HG03025 (cell line): Measurements from ENCODE around the gene CCDC182.

Source experiments
- ATAC-seq: cut with Tn5 transposase; IDR thresholded peaks from one replicate; pipeline ENCODE4 v1.9.1; 2021; ENCODE audit warnings: mild to moderate bottlenecking, moderate library complexity; ENCODE audit not compliant: unreplicated experiment, low FRiP score

CCDC182 gene

DNA sequence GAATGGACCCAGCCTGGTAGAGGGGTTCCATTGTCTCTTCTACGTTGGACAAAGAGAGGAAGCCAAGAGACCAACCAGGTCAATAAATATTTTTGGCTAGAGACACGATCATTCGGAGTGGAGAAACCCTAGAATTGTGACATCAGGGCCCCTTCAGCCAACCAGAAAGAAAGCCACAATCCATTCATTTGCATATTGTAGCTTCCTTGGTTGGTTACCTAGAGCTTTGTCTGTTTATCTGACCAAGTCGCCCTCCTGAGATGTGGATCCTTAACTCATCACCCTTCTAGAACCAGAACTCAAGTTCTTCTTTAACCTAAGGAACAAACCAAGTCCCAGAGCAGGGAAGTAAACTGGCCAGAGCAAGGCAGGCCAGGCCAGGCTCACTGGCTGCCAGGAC is at the start of gene CCDC182:
Gene CCDC182, minus strand, starts transcription at position 58 of the 400 bp plus-strand sequence. Its CDS starts 27 bp downstream, at position 31.
- no peak for ATAC-seq

GRCh38 chr17:57794841-57795240 is 49.7 kb upstream of the CCDC182 start:
- no peak for ATAC-seq

GRCh38 chr17:57788725-57789124 is 43.6 kb upstream of the CCDC182 start:
- ATAC-seq = no peak

DNA sequence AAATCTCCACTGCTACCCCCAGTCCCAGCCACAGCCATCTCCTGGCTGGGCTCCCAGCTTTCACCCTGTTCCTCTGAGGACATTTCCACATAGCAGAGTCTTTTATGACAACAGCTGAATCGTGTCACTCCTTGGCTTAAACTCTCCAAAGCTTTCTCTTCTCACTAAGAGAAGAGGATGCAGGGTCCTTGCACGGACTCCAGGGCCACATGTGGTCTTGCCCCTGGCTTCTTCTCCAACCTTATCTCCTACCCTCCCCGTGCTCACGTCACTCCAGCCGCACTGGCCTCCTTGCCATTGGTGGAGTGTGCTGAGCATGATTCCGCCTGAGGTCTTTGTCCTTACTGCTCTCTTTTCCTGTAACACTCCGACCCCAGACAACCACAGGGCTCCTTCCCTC is 39.9 kb upstream of the CCDC182 start:
- no peak for ATAC-seq

GRCh38 chr17:57784226-57784895 is 39.3 kb upstream of the CCDC182 start:
- ATAC-seq = no peak

GRCh38 chr17:57783338-57783742 is 38.2 kb upstream of the CCDC182 start:
- no peak for ATAC-seq

DNA sequence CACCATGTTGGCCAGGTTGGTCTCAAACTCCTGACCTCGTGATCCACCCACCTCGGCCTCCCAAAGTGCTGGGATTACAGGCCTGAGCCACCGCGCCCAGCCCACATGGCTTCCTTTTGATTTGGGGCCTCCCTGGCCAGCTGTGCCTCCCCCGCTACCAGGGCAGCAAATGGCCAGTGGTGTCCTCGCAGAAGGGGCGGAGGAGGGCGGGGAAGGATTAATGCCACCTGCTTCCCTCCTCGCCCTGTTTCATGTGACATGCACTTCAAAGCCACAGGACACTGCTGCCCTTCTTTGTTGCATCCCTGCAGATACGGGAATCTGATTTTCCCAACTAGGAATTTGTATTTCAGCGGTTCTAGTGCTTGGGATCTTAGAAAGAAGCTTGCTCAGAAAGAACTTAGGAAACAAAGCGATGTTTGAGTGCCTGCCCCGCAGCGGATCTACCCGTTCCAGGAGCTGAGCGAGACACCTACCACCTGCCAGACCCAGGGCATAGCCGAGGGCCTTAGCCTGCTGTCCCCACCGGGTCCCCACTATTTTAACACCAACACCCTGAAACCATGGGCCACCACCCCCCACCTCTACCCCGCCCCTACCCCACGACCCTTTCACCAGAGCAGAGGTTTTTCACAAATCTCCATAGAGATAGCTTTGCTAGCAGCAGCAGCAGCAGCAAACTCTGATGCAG is 37.7 kb upstream of the CCDC182 start:
- no peak for ATAC-seq

DNA sequence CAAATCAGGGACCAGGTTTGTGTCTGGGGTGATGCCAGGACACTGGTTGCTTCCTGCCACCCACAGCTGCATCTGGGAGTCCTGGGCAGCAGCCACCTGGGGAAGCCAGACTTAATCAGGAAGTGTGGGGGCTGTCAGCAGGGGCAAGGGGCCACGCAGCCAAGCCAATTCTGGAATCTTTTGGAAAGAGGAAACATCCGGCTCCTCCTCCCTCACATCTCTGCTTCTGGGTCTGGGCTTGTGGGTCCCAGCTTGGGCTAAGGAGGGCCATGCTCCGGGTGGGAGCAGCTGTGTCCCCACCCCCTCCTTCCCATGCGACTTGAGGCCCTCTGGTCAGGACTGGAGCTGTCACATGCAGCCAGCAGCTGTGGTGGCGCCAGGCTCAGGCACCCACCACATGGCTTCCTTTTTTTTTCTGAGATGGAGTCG is 37.0 kb upstream of the CCDC182 start:
- no peak for ATAC-seq

DNA sequence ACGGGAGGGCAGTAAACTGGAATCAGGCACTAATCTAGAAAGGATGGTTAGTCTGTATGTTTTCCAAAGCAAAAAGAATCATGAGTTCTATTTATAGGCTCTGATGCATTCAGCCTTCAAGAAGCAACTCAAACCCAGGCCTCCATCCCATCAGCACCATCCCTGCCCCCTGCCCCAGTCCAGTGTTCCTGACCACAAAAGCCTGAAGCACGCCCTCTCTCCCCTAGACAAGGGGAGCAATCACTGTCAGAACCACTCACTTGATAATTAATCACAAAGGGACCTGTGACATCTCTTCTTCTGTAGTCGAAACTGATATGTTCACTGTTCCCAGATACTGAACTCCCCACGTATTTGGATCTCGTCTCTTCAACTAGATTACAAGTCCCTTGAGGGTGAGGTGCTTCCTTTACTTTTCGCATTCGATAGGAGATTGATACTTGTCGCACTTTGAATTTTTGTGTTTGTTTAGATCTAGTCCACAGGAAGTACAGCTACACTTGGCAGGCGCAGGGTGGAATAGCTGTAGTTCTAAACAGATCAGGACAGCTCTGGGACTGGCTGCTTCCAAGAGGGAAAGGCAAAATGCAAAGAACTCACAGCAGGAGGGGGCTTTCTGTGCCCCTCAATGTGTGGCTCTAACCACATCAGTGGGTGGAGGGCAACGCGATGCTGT is 36.4 kb upstream of the CCDC182 start:
- ATAC-seq = no peak

- ATAC-seq = no peak
These were observed 34.6 kb upstream of the CCDC182 start for GRCh38 chr17:57779706-57780105.

DNA sequence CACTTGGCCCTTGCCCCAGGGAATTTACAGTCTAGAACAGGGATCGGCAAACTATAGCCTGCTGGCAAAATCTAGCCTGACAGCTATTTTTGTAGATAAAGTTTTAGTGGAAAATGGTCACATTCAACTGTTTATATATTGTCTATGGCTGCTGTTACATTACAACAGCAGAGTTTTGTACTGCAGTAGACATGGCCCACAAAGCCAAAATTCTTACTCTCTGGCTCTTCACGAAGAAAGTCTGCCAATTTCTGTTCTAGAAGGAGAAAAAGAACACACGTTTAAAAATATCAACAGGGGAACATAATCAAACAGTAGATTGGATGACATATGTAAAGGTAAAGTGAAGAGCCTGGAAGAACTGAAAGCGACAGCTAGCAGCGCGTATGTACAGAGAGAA is 33.2 kb upstream of the CCDC182 start:
- ATAC-seq = no peak

DNA sequence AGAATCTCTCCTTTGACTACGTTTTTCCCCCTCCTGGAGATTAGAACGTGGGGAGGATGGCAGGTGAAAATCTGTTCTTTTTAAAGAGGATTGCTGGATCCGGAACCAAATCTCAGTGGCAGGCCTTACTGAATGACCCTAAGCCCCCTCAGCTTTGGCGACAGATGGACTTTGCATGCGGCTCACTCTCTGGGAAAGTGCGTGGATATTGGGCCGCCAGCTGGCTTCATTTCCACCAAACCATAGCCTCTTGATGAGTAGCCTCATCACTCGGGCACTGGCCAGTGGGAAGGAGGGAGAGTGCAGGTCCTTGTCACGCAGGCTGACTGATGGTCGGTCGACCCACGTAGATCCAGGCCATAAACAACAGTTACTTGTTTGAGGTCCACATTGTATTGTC is 31.3 kb upstream of the CCDC182 start:
- ATAC-seq = no peak

DNA sequence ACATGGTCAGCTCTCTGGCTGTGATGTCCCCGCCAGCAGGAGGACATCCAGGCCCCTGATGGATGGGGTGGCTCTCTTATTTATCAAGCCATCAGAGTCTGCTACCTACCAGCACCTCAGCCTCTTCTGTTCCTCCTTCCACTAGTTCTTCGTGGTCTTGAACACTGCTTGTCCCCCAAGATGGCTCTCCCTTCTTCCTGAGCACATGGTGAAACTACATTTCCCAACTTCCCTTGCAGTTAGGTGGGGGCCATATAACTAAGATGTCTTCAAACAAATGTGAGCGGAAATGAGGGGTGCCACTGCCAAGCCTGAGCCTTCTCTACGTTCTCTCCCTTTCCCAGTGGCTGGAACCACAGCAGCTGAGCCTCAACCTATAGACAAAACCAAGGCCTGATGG is 29.8 kb upstream of the CCDC182 start:
- no peak for ATAC-seq

DNA sequence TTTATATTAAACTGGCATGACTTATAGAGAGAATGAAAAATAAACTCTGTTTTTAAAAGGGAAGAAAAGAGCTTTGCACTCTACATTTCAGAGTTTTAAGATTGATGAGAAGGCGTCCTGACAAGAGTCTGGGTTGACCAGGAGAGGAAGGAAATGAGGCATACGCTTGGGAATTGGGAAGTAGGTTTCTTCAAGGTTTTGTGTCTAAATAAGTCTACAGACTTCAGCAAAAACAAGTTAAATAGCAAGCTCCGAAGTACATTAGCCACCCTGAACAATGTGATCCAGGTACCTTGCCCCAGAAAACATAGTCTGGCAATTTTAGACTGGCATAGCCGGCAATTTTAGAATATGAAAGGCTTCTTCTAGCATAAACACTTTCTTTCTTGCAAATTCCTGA is 28.5 kb upstream of the CCDC182 start:
- ATAC-seq = no peak

DNA sequence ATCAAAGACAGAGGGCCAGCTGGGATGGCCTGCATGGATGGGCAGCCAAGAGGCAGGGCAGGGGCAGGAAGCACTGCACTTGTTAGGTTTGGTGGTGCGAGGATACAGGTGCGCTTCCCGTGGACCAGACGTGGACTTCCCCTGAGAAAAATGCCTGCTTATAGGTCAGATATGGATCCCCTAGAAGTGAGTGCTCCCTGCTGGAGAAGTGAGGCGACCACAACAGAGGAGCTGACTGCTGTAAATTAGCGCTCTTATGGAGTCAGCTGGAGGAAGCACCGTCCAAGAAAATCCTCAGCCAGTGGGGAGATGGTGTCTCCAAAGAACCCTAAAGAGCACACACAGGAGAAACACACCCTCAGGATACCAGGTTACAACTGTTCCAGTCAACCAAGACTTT is 27.7 kb upstream of the CCDC182 start:
- ATAC-seq = no peak

DNA sequence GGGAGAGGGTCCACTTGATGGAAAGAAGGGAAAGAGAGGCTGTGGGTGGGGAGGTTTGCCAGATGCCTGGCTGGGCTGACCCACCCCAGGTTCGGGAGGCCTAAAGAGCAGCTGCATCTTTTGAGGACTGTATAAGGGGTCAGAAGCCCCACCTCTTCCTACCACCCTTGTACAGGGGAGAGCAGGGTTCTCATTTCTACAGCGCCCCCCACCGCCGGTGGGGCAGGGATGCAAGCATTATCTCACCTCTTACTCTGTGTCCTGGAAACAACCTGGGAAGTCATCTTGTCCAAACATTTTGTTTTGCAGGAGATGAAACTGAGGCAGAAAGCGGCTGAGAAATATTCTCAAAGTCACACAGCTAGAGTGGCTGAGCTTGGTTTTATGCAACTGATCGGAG is 22.5 kb upstream of the CCDC182 start:
- ATAC-seq = no peak

DNA sequence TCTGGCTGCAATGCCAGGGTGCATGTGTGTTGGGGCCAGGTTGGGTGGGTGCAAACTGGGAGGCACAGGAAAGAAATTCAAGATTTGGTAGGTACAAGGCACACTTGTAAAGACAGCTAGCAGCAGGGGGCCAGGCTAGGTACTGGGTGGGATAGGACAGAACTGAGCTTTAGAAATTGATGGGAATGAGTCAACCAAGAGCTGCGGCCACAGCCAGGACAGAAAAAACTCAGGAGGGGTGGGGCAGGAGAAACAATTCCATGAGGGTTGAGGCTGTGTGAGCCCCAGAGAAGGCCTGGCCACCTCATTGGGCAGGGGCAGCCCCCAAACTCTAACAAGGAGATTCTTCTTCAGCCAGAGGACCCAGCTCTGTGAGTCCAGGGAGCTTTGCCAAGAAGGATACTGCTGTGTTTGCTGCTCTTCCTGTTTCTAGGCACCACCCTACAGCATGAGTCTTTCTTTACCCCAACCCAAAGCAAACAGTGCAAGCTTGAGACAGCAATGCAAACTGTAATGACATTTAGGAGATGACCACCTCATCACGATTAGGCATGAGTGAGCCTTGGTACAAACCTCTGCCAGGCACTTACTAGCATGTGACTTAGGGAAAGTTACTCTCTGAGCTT is 21.3 kb upstream of the CCDC182 start:
- no peak for ATAC-seq

DNA sequence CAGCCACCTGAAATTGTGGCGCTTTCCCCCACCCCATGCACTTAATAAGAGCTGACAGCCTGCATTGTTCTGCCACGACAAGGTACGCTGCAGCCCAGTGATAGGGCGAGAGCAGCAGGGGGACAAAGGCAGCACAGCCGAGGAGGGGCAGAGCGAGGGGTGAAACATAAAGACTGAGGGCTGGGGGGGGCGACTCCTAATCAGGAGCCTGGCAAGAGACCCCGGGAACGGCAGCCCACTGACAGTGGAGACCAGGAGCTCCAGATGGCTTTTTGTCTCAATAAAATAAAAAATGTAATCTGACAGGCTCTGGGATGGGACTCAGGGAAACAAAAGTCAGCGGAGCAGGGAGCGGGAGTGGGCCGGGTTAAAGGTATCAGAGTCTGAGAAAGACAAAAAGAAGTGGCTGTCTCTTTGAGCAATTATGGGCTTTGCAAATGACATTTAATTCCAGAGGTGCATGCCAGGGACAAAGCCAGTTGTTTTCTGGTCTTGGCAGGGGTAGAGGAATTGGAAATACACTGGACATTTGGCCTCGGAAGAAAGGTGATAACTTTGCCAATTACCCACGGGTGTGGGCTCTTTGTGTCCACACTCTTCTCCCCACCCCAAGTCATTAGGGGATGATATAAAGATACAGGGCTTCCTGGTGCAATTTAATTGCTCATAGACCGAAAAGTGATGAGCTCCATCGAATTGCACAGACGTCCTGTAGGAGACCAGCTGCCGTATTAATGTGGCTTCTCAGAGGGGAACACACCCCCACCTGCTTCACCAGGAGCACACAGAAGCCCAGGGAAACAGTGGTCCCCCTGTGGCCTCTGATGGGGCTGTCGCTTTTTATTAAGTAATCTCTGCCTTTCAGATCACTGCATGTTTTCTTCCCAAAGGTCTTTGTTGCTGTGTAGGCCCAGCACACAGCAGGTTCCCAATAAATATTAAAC is 17.6 kb upstream of the CCDC182 start:
- no peak for ATAC-seq

GRCh38 chr17:57761887-57762286 is 16.8 kb upstream of the CCDC182 start:
- ATAC-seq = no peak

DNA sequence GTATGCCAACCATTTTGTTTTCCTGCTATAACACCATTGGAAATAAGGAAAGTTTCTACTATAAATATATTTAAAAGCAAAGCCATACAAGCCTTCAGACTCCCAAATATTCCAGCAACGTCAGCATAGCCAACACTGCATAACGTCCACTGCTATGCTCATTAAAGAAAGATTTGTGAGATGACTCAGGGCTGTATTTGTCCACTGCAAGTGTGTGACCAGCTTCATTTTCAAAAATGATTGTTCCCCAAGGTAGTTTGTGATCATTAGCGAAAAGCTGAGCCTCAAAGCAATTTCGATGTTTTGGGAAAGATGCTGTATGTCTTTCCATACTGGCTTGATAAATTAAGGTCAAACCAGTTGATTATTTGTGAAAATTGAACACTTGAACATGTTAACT is 14.9 kb upstream of the CCDC182 start:
- no peak for ATAC-seq
